HG02678 (cell line): Measurements from ENCODE around the gene IFI35.

Source experiments
- ATAC-seq: cut with Tn5 transposase; IDR thresholded peaks from one replicate; pipeline ENCODE4 v1.9.1; 2021; ENCODE audit warnings: mild to moderate bottlenecking, moderate library complexity; ENCODE audit not compliant: unreplicated experiment

The IFI35 gene

DNA sequence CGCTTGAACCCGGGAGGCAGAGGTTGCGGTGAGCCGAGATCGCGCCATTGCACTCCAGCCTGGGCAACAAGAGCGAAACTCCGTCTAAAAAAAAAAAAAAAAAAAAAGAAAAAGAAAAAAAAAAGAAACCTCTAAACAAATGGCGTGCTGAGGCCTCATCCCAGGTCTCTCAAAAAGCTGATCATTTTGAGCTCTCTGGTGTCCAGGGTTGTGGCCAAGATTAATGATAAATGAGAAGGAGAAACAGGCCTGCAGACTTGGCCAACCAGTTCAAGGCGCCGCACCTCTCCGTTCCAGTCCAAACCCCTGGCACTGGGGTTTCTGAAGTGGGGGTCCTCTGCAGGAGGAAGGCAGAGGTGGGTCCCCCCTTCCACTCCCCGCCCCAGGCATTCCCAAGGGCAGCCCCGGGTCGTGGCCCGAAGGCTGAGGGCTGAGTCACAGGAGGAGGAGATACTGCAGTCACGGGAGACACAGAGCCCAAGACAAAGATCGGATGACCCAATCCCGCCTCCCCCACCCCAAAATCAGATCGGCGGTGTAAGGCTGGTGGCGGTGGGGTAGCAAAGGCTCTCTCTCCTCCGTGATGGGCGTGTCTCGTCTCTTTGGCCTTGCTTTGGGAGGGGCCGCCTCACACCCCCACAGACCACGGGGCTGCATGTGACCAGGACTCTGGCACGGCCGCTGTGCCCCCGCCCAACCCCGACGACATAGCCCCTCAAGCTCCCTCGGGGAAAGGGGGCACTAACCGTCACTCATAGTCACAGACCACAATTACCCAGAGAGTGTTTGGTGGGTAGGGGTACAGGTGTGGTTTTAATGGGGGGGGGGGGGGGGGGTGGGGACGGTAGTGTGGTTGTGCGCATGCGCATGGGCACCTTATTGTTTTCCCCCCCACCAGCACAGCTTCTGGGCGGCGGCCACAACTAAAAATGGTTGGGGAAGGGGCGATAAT, 14.5 kb downstream of the IFI35 start:
- no peak for ATAC-seq

DNA sequence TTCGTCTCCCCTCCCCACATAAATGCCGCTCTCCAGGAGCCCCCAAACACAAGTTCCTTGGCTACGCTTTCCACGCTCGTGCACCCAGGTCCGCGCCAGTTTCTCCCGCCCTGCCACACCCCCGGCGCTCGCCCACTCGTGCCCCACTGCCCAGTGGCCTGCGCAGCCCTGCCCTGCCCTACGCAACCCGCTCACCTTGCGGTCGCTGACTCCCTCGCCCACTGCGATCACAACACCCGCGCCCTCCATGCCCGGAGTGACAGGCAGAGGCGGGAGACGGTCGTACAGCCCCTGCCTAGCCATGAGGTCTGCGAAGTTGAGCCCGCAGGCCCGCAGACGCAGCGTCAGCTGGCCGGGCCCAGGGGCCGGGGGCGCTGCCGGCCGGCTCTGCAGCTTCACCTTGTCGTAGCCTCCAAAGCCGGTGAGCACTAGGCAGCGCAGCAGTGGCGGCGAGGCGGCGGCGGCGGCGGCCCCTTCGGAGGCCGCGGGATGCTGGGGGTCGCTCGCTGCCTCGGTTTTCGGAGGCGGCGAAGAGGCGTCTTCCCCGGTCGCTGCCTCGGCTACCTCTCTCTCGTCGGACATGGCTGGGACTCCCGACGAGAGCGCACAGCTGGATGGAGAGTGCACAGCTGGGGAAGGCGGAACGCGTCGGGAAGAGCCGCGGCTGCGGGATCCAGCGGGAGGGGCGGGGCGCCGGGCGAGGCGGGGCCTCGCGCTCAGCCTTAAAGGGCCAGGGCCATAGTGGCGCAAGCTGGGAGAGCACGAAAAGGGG, 15.3 kb downstream of the IFI35 start, which contains the start of gene VAT1:
Gene VAT1 (minus strand): TSS at position 645 of the 772 bp plus-strand sequence. CDS start 63 bp downstream, at position 582.
- ATAC-seq = peak; percentile 49

DNA sequence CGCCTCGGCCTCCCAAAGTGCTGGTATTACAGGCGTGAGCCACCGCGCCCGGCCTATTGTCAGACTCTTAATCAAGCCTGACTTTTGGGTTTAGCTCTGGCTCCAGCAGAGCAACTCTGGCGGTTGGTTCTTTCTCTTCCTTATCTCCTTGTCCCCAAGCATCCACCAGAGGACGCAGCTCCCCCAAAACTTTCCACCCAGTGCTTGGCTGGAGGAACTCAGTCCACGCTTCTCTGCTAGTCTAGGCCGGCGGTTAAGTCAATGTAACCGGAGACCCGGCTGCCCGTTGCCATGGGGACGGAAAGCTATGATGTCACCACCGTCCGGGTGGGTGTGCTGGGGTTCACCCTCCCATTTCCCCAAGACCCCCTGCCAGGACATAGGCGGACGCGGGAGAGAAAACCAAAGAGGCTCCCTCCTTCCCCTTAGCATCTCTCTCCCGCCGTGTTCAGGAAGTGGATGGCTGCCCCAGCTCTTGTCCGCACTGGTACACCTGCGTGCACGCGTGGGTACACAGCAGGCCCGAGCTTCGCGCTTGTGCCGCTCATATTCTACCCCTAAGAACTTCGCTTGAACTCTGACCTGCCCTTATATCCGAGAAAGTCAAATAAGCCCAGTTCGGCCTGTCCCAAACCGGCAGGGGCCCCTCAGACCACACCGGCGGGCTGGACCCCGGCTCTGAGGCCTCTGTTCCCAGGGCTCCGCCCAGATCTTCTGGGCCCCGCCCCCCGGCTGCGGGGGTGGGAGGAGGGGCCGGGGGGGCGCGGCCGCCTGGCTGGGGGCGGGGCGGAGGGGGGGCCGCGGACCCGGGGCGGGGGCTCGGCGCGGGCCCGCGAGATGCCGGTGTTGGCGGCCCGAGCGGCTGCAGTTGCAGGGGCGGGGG, 18.1 kb downstream of the IFI35 start, which contains the start of gene RND2:
Gene RND2 (plus strand): TSS at position 825 of the 883 bp plus-strand sequence. CDS start 117 bp downstream, outside the sequence.
- ATAC-seq = no peak

DNA sequence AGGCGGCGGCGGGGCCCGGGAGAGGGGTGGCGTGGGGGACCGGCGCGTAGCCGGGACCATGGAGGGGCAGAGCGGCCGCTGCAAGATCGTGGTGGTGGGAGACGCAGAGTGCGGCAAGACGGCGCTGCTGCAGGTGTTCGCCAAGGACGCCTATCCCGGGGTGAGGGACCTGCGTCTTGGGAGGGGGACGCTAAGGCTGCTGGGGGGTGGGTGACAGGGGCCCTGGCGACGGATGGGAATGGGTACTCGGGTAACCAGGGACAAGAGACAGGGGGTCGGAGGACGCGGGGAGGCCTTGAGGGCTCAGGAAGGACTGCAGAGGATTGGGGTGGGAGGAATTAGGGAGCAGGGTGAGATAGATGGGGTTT, 18.7 kb downstream of the IFI35 start:
- ATAC-seq = no peak

DNA sequence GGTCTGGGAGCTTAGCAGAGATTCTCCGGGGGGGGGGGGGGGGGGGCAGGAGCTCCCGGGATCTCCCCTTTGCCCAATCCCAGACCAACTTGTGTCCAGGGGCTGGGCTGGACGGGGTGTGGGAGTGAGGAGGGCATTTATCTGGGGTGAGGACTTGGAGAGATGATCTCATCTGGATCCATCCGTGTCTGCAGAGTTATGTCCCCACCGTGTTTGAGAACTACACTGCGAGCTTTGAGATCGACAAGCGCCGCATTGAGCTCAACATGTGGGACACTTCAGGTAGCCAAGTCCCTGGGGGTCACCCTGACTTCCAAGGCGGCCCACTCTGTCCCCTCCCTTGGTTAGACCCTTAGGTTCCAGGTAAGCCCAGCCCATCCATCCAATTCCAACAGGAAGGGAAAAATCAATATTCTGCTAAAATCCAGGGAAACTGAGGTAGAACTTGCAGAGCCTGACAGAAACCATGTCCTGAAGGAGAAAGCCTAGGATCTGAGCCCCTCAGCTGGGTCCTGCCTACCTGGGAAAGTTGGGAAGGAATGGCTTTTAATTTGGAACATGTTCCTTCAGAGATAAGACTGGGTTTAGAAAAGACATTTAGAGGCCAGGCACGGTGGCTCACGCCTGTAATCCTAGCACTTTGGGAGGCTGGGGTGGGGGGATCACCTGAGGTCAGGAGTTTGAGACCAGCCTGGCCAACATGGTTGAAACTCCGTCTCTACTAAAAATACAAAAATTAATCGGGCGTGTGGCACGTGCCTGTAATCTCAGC, 19.4 kb downstream of the IFI35 start:
- no peak for ATAC-seq

- no peak for ATAC-seq
Measured at GRCh38 chr17:43026595-43026994, 20.0 kb downstream of the IFI35 start.

- ATAC-seq = no peak
Measured at GRCh38 chr17:43027091-43028032, 20.8 kb downstream of the IFI35 start.

DNA sequence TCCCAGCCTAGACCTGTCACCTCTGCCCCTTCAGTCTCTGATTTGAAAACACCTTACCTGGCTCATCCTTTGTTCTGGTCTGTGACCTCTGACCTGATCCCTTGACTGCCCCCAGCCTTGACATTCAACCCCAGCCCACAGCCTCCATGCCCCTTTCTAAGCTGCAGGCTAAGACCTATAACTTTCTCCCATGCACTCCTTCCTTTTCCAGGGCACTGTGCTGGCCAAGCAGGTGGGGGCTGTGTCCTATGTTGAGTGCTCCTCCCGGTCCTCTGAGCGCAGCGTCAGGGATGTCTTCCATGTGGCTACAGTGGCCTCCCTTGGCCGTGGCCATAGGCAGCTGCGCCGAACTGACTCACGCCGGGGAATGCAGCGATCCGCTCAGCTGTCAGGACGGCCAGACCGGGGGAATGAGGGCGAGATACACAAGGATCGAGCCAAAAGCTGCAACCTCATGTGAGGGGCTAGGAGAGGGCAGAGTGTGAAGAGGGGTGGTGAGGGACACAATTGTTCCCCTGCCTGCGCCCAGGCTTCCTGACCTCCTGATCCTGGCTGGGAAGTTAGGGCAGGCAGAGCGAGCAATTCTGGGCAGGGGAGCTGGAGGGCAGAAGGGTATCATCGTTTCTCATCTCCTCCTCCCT, 21.8 kb downstream of the IFI35 start:
- ATAC-seq = no peak

DNA sequence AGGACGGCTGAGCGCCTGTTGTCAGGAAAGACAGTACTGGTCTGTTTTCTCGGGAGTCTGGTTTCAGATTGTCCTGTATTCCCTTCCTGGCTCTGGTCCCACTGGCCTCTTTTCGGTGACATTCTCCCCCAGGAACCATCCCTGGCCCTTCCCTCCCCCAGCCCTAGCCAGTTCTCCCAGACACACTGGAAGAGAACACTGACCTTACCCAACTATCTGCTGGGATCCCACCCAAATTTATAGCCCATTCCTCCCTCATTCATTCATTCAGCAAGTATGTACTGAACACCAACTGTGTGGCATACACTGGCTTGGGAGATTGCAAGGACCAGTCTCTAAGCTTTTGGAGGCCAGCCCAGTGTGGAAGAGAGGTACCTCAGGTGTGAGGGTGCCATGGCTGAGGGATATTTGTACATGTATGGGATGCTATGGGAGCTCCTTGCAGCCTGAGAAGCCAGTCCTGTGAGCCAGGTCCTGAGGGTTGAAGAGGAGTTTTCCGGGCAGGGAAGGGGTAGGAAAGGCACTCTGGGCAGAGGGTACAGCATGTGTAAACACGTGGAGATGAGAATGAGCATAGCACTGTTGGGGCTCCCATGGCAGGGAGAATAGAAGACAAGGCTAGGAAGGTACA, 23.7 kb downstream of the IFI35 start:
- ATAC-seq = no peak

DNA sequence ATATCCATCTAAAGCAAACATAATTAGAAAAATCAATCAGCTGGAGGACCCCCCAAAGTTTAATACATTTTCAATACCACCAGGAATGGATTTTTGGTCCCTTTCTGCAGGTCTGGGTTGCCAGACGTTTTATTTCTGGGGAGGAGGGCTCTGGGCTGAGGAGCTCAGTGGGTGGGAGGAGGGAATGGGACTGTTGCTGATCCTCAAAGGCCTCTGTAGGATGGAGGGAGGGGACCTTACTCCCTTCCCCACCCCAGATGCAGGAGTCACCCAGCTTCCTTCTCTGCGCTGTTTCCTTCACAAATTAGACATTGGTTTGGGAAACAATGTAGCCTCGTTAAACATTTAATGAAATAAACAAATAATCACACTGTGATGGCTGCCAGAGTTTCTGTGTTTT, 25.1 kb downstream of the IFI35 start:
- no peak for ATAC-seq

GRCh38 chr17:43033948-43034881, 27.6 kb downstream of the IFI35 start:
- ATAC-seq = no peak

GRCh38 chr17:43034894-43035293, 28.3 kb downstream of the IFI35 start:
- no peak for ATAC-seq

DNA sequence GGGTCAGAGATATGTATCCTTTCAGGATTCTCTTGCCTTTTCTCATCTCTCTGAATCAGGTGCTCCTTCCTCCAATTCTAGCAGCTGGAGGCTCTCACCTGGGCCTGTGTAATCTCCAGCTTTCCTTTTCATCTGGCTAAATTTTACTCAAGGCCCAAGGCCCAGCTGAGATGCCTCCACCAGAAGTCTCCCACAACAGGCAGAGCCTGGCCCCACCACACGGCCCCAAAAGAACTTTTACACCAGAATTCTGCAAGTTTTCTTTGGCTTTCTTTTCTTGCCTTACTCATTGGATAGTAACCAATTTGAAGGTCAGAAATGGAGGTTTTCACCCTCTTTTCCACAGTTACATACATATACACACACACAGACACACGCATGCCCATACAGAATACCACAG, 33.1 kb downstream of the IFI35 start:
- no peak for ATAC-seq

DNA sequence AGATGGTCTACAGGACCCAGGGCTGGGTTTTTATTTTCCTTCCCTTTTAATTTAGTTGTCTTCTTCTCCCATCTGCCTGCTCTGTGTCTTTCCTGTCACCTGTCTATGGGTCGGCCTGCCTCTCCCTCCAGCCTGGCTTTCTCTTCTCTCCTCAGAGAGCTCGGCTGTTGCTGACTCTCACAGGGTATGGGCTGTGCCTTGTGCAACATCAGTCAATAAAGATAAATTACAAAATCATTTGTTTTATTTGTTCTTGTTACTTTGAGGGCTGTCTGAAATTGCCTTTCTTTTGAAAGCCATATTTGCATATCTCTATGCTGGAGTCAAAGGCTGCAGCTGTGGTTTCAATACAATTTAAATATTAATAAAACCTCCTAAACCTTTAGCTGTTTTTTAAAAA, 34.1 kb downstream of the IFI35 start:
- ATAC-seq = no peak

GRCh38 chr17:43042025-43042628, 35.5 kb downstream of the IFI35 start:
- no peak for ATAC-seq

GRCh38 chr17:43043307-43043706, 36.7 kb downstream of the IFI35 start:
- no peak for ATAC-seq
